Hepatic stellate cell (primary cell): ENCODE results near the gene TBC1D25.

ENCODE experiments used
- DNase-seq: peaks from one replicate; pipeline ENCODE4 v3.0.0; 2011; ENCODE audit warnings: low spot score

The TBC1D25 gene

GRCh38 chrX:48560681-48561080, 21.2 kb downstream of the TBC1D25 start:
- DNase-seq, result no peak

GRCh38 chrX:48569958-48570357, 30.4 kb downstream of the TBC1D25 start:
- DNase-seq, result no peak

- DNase-seq, result no peak
Observed at GRCh38 chrX:48573690-48574269, 34.3 kb downstream of the TBC1D25 start.

- peak; percentile 89 for DNase-seq
Observed at GRCh38 chrX:48574270-48575266, 35.1 kb downstream of the TBC1D25 start, which contains the start of gene RBM3. Gene RBM3 (plus strand): TSS chrX:48574484. CDS start chrX:48575181, 697 bp downstream.

- no peak for DNase-seq
Observed at GRCh38 chrX:48575642-48576041, 36.1 kb downstream of the TBC1D25 start.

- no peak for DNase-seq
Observed at GRCh38 chrX:48576108-48576507, 36.6 kb downstream of the TBC1D25 start.

- DNase-seq, result no peak
Observed at GRCh38 chrX:48578661-48579128, 39.2 kb downstream of the TBC1D25 start.

- no peak for DNase-seq
Observed at GRCh38 chrX:48579259-48579658, 39.7 kb downstream of the TBC1D25 start.

GRCh38 chrX:48580662-48581061, 41.1 kb downstream of the TBC1D25 start:
- DNase-seq, result no peak

GRCh38 chrX:48584698-48585097, 45.2 kb downstream of the TBC1D25 start:
- no peak for DNase-seq

- DNase-seq, result no peak
Observed at GRCh38 chrX:48589482-48590162, 50.1 kb downstream of the TBC1D25 start.

GRCh38 chrX:48590203-48591103, 50.9 kb downstream of the TBC1D25 start:
- DNase-seq, result no peak

- peak; percentile 40 for DNase-seq
Observed at GRCh38 chrX:48591255-48591791, 51.8 kb downstream of the TBC1D25 start.

- DNase-seq, result no peak
Observed at GRCh38 chrX:48592971-48593370, 53.5 kb downstream of the TBC1D25 start.

GRCh38 chrX:48595929-48596328, 56.4 kb downstream of the TBC1D25 start:
- no peak for DNase-seq

GRCh38 chrX:48597353-48598264, 58.1 kb downstream of the TBC1D25 start, which contains the start of gene WDR13:
Gene WDR13 (plus strand): TSS chrX:48597492. CDS start chrX:48597997, 505 bp downstream.
- DNase-seq, result peak; percentile 93

GRCh38 chrX:48598614-48599013, 59.1 kb downstream of the TBC1D25 start:
- no peak for DNase-seq

- no peak for DNase-seq
Observed at GRCh38 chrX:48599341-48599740, 59.8 kb downstream of the TBC1D25 start.

- DNase-seq, result no peak
Observed at GRCh38 chrX:48600226-48600625, 60.7 kb downstream of the TBC1D25 start.
